Endothelial cell of hepatic sinusoid (primary cell): ENCODE measurements around the gene PIGA.
"Not testable (repeated sequence)": the region's sequence is repeated elsewhere in the genome, so short reads cannot be mapped to it uniquely, and the experiment has no call there.

Experiments
- in situ Hi-C: cut with HindIII; loops from 2 replicates; pipeline ENCODE4 v1.10.0; 2017; ENCODE audit warnings: low sequenced_read_pairs

Gene PIGA

DNA sequence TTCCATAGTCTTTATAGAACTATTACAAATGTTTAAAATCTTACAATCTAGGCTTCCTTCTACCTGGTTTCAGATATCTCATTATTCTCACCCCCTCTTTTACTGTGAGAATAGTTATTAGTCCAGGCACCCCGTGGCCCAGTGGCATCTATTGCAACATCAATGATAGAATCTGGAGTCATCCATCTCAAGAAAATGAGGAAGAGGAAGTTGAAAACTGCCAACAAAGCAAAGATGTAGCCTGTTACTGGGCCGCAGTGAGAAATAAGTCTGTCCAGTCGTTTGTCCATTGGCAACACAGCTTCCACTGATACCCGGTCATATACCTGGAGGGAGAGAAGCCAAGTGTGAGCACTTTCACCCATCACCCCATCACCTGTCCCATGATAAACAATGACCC is 13.9 kb downstream of the PIGA start:
- in situ Hi-C loops = no loop called here

DNA sequence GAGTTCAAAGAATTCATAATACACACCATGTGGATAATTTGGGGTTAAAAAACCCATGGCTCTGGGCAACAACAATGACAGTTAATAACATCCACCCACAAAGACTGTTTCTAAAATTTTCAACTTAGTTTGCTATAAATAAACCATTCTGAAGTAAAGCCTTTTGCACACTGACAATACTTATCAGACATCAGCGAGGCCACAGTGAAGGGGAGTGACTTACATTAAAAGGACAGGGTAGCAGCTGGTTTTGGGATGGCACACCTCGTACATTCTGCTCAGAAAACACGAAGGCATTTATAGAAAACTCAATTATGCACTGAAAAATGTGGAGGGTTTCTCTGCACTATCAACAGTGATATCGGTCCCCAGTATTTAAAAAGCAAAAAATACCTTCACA is 15.0 kb downstream of the PIGA start:
- in situ Hi-C loops = no loop called here

DNA sequence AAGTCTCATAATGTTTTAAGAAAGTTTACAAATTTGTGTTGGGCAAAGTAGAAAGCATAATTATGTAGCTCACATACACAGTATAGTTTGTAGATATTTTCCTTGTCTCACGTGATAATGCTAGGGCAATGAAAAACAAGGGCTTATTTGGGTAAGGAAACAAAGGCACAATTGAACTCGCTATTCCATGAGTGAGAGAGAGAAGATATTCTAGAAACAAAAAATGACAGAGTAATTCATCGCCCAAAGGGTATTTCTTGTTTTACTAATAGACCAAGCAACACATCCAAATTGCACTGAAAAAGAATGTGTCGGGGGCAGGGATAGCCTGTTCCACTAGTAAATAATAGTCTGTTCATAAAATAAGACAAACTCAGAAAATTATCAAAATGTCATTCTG is 16.2 kb downstream of the PIGA start:
- in situ Hi-C loops = no loop called here

DNA sequence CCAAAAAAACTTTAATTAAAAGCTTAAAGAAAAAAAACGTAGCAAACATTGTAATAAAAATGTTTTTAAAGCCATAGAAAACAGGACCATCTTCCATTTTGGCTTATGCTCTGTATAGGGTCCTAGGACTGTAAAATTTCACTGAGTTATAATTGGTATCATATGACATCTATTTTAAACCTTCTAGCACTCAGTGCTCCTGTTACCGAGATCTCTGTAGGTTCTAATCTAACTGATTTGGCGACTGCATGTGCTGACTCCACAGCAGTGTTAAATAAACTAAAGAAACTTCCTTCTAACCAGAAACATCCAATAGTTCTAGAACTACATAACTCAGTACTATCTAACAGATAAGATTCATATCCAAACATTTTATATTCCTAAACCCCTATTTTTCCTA is 19.8 kb downstream of the PIGA start, which contains the start of gene ASB11:
Gene ASB11, minus strand, starts transcription at position 132 of the 400 bp plus-strand sequence. Its CDS starts 35 bp downstream, at position 97.
- in situ Hi-C loops = no loop called here

DNA sequence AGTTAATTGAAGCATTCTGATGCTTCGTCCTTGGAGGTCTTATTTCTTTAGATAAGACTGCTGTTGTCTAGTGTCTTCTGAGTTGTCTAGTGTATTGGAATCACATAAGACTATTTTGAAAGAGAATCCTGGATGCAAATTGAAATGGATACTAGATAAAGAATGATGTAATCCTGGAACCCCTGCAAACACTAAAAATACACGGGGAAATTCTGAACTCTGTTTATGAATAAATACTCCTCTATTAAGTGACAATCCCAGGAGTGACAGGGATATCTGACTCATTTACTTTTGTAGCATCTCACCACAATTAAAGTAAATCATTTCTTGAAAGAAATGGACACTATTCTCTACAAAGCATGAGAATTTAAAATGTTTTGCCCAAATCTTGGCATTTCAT is 20.9 kb downstream of the PIGA start:
- in situ Hi-C loops = no loop called here

DNA sequence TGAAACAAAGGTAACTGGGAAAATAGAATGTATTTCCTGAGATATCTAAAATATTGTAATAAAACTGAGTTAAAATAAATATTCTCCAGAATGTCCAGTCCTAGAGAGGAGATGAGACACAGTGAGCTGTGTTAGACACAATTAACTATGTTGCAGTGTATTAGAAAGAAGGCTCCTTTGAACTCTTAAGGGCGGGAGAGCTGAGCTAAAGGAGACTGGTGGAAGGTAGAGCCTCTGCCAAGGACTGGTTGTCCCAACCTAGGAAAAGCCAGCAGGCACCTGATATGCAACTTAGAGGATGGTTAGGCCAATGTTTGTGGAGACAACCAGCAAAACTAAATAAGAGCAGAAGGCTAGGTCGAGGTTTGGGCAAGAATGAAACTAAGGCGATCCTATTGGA is 24.2 kb downstream of the PIGA start:
- in situ Hi-C loops = no loop called here

DNA sequence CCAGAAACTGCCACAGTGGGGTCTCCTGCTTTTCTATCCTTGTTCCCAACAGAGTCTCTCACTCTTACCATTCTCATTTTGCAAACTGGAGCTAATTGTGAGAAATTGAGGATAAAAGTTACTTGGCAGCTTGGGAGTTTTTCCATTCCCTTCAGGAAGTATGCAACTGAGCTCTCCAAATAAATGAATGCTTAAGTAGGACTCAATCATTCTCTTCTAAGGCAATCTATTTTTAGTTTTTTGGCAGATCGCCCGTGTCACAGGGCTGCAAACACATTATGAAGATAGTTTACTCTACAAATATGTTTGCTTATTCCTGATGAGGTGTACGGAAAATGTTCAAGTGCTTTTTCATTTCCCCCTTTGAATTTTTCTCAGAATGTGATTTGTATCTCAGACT is 25.2 kb downstream of the PIGA start:
- in situ Hi-C loops = no loop called here

DNA sequence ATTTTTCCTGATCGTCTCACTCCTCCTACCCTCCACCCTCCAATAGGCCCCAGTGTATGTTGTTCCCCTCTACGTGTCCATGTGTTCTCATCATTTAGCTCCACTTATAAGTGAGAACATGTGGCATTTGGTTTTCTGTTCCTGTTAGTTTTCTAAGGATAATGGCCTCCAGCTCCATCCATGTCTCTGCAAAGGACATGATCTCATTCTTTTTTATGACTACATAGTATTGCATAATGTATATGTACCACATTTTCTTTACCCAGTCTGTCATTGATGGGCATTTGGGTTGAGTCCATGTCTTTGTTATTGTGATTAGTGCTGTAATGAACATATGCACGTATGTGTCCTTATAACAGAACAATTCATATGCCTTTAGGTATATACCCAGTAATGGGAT is 29.4 kb downstream of the PIGA start:
- in situ Hi-C loops = not testable (repeated sequence)

DNA sequence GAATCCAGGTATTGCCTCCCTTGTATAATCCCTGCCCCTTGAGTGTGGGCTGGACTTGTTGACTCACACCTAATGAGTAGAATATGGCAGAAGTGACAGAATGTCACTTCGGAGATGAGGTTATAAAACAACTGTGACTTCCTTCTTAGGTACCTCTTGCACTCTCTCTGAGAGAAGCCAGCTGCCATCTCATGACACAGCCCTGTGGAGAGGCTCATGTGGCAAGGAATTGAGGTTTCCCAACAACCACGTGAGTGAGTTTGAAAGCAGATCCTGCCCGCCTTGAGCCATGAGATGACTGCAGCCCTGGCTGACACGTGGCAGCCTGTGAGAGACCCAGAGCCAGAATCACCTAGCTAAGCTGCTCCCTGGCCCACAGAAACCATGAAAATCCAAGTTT is 33.4 kb downstream of the PIGA start:
- in situ Hi-C loops = no loop called here

DNA sequence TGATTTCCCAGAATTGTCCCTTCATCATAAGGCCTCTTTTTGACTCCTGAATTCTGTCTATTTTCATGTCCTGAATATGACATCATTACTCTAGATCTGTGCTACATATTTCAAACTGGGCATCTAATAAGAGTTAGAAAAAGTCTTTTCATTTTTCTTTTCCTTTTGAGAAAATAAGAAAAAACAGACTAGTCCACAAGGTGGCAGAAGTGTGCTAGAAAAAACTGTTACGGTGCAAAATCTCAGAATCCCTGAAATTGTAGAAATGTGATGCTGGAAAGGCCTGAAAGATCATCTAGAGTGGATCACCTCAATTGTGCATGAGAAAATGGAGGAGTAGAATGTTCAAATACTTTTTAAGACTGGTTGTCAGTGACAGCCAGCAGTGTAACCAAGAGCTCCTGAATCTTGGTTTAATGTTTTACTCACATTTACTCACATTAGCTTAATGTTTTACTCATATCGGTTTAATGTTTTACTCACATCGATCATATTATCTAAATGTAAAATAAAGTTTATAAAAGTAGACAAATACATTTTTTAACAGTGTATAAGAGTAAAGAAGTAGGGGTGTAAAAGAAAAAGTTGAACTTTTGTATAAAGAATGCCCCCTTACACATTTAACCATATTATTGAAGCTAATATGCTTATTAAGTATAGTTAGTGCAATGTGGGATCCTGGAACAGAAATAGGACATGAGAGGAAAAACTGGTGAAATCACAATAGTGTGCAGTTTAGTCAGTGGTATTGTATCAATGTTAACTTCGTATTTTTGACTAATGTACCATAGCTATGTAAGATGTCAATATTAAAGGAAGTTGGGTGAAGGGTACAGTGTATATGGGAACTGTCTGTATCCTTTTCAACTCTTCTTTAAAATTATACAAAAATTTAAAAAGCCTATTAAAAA is 35.1 kb downstream of the PIGA start:
- in situ Hi-C loops = no loop called here

DNA sequence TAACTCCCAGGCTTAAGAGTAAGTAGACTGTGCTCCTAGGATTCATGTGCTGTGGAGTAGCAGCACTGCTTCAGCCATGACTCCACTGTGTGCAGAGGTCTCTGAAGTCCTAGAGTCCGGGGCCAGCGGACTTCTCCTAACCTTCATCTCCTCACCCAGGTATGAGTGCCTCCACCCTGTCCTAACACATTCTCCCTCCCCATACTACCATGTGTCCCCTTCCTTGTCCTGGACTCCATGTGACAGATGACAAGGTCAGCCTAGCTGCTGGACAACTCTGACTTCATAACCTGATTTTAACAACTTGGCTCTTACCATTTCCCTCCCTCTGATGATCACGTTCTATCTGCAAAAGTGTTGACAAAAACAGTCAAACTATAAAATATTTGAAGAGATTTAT is 36.5 kb downstream of the PIGA start:
- in situ Hi-C loops = no loop called here

DNA sequence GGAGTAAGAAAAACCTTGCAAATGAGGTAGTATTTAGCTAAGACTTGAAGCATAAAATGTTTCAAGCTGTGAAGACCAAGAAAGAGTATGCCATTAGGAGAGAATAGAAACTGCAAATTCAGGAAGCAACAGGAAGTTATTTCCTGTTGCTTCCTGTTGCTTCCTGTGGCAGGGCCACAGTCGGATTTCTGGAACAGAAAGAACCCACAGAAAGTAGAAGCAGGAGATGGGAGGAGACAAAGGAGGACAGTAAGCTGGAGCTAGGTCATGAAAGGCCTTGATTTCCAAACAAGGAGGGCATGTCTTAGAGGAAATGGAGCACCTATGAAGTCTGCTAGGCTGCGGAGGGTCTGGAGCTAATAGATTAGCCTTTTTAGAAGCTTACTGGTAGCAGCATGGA is 37.1 kb downstream of the PIGA start:
- in situ Hi-C loops = no loop called here

DNA sequence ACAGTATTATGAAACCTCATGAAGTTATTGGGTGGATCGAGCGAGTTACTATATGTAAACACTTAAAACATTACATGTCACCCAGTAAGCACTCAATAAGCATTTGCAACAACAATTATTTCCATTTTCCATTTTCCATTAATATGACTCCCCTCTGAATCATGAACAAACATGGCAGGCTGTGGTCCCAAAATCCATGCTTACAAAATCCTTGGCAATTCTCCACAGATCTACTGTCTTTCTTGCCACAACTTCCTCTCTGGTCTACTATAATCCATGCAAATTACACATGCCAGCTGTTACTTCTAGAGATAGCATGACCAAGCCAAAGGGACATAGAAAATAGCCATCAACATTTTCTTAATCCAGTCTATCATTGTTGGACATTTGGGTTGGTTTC is 41.9 kb downstream of the PIGA start:
- in situ Hi-C loops = no loop called here

DNA sequence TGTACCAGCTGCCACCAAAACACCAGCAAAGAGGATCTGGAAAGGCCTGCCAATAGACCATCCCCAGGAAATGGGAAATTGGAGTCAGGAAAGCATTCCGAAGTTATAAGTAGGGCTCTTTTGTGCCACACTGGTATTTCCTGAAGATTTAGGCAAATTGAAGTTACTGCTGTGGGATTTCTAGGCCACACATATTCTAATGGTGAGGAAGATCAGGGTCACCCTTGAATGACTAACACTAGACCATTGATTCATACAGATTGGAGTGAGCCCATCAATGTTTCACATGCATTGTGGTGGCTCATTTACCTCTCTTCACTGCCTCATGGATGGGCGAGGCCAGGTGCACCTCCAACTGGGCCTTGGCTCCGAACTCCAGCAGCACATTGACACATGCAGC is 42.5 kb downstream of the PIGA start:
- in situ Hi-C loops = no loop called here

DNA sequence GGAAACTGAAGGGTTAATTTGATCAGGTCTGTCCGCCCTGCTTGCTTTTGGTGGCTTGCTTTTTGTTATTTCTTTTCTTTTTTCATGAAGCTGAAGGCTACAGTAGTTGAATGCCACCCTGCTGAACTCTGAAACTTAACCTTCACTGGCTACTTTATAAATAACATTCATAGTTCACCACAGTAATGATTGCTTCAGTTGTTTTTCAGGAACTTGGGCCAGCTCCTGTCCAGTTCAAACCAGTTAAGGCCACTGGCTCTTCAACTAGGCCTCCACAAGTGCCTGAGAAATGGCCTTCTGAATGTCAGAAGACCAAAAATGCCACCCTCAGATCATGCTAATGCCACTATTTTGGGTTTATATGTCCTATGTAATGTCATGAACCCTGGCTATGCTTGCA is 57.7 kb downstream of the PIGA start:
- in situ Hi-C loops = no loop called here

DNA sequence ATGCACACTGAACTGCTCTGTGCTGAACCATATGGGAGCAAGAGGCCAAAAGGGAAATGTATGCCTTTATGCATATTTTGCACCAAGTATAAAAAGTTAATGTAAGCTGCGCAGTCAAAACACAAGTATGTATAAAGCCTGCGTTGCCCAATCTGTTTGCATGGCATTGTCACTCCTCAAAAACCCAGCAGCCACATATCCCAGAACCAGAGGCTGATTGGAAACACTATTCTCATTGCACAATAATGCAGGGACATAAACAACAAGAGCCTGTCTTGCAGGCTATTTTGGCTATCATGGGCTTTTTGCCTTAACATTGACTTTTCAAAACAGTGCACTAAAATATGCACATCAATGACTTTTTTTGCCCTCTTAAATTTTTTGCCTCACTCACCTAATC is 60.4 kb downstream of the PIGA start:
- in situ Hi-C loops = no loop called here

DNA sequence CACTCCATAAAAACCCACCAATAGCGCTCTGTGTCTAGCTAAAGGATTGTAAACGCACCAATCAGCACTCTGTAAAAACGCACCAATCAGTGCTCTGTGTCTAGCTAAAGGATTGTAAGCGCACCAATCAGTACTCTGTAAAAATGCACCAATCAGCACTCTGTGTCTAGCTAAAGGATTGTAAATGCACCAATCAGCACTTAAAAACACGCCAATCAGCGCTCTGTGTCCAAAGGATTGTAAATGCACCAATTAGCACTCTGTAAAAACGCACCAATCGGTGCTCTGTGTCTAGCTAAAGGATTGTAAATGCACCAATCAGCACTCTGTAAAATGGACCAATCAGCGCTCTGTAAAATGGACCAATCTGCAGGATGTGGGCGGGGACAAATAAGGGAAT is 62.0 kb downstream of the PIGA start:
- in situ Hi-C loops = not testable (repeated sequence)

DNA sequence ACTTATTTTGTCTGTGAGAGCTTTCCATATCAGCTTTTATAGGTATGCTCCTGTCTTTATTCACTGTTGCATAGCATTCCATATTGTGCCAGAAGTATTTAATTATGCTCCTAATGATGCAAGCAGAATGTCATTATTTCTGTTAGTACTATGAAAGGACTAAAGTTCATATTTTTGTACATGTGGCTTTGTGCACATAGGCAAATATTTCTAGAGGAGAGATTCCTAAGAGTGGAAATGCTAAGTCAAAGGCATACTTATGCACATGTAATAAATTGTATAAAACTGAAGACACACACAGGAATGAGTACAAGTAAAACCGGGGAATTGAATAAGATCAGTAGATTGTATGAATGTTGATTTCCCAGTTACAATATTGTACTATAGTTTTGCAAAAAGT is 63.6 kb downstream of the PIGA start:
- in situ Hi-C loops = no loop called here

DNA sequence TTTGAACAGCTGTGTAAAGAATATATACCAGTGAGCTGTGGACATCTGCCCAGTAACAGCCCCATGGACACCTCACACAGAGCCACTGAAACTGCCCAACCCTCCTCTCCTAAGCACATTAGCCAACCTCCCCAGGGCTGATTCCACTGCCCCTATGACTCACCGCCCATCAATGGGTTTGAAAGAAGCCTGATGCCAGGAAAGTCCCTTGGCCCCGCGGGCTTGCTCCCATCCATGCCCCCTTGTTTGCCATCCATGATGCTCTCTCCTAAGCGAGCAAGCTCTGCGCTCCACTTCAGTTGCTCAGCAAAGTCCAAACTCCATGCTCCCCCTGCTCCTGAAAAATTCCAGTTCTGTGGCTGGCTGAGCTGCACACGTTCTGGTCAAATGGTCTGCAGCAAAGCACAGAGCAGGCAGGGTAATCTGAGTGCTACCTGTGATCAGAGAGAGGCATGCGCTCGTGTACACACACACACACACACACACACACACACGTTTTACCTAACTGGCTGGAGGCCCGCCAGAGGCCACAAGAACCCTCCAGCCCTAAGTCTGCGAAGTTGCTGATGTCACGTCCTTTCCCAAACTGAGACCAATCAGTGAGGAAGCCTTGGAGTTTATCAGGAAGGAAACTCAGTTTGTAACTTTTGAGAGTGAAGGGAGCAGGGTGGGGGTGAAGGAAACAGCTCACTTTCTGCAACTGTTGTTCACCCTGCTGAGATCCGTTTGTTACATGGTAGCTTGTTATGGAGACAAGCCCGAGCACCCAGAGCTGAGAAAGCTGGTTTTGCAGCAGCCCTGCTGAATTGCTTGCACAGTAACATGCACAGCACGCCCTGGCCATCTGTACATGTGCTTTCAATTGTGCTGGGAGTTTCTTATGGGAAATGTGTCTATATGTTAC is 65.5 kb downstream of the PIGA start, which contains the start of gene ASB9:
Gene ASB9, minus strand, starts transcription at position 466 of the 904 bp plus-strand sequence. Its CDS starts 209 bp downstream, at position 257.
- in situ Hi-C loops = no loop called here
